PFSK-1 (cell line): ENCODE data around the gene SCYGR4.

Experiments used
- FOXP2 ChIP-seq: optimal IDR thresholded peaks from 2 replicates; pipeline ENCODE3; 2011; ENCODE audit warnings: borderline replicate concordance, control low read depth, inconsistent platforms; ENCODE audit not compliant: insufficient read depth; ENCODE audit errors: extremely low read length, extremely low read depth
- POLR2AphosphoS5 ChIP-seq: IDR thresholded peaks from 2 replicates; pipeline ENCODE4 v1.6.1; 2012; ENCODE audit warnings: low read depth, mild to moderate bottlenecking, control low read depth, low read length, moderate library complexity
- SIN3A ChIP-seq: IDR thresholded peaks from 2 replicates; pipeline ENCODE4 v1.6.1; 2012; ENCODE audit warnings: mild to moderate bottlenecking, low read length, moderate library complexity, borderline replicate concordance; ENCODE audit not compliant: insufficient read depth
- TAF1 ChIP-seq: IDR thresholded peaks from 2 replicates; pipeline ENCODE4 v1.6.1; 2012; ENCODE audit warnings: low read length, control low read depth, borderline replicate concordance; ENCODE audit not compliant: insufficient read depth
- TF ChIP-seq, protein P1 (sequence below), 2 experiments: IDR thresholded peaks; 2 replicates each; pipeline versions ENCODE4 v1.6.1 to v1.8.0; 2011 to 2012; ENCODE audit warnings: low read depth in 2 of 2, low read length in 2 of 2, control low read depth in 1 of 2, inconsistent platforms in 1 of 2, mild to moderate bottlenecking in 1 of 2, moderate library complexity in 1 of 2; ENCODE audit not compliant: insufficient read depth in 1 of 2

SCYGR4 gene

DNA sequence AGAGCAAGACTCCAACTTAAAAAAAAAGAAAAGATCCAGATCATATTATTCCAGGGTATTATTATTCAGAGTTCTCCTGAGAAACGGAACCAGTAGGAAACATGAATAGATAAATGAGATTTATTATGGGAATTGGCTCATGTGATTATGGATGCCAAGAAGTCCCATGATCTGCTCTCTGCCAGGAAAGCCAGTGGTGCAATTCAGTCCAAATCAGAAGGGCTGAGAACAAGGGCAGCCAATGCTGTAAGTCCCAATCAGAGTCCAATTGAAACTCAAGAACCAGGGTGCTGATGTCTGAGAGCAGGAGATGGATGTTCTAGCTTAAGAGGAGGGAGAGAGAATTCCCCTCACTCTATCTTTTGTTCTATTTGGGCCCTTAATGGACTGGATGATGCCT, 10.8 kb upstream of the SCYGR4 start:
- no peak for TF ChIP-seq FOXP2
- TF ChIP-seq TAF1 = no peak
- TF ChIP-seq POLR2AphosphoS5 = no peak
- TF ChIP-seq, protein P1, sequence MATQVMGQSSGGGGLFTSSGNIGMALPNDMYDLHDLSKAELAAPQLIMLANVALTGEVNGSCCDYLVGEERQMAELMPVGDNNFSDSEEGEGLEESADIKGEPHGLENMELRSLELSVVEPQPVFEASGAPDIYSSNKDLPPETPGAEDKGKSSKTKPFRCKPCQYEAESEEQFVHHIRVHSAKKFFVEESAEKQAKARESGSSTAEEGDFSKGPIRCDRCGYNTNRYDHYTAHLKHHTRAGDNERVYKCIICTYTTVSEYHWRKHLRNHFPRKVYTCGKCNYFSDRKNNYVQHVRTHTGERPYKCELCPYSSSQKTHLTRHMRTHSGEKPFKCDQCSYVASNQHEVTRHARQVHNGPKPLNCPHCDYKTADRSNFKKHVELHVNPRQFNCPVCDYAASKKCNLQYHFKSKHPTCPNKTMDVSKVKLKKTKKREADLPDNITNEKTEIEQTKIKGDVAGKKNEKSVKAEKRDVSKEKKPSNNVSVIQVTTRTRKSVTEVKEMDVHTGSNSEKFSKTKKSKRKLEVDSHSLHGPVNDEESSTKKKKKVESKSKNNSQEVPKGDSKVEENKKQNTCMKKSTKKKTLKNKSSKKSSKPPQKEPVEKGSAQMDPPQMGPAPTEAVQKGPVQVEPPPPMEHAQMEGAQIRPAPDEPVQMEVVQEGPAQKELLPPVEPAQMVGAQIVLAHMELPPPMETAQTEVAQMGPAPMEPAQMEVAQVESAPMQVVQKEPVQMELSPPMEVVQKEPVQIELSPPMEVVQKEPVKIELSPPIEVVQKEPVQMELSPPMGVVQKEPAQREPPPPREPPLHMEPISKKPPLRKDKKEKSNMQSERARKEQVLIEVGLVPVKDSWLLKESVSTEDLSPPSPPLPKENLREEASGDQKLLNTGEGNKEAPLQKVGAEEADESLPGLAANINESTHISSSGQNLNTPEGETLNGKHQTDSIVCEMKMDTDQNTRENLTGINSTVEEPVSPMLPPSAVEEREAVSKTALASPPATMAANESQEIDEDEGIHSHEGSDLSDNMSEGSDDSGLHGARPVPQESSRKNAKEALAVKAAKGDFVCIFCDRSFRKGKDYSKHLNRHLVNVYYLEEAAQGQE (IDR thresholded peaks at IDR 0.05; ENCODE audit: insufficient read depth in 1 of 2, low read depth in 2 of 2, low read length in 2 of 2) = no peak
- no peak for TF ChIP-seq SIN3A

DNA sequence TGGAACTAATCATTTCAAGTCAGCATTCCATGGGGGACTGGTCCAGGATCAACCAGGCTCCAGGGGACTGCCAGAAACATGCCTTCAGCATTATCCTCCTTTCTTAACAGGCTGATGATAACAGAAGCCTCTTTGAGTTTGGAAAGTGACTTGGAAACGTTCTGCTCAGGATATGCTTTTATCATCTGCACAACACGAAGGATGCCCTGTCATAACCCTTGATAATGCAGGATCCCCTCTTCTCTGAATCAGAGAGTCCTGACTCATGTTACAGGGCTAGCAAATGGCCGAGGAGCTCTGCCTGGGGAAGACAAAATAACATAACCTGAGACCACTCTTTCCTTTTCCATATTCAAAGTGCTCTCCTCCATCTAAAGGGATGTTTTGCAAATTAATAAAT, 9.4 kb upstream of the SCYGR4 start:
- TF ChIP-seq FOXP2 = no peak
- TF ChIP-seq SIN3A = no peak
- TF ChIP-seq, protein P1 (IDR thresholded peaks at IDR 0.05; ENCODE audit: insufficient read depth in 1 of 2, low read depth in 2 of 2, low read length in 2 of 2) = no peak
- no peak for TF ChIP-seq TAF1
- TF ChIP-seq POLR2AphosphoS5 = no peak

- TF ChIP-seq, protein P1 (IDR thresholded peaks at IDR 0.05; ENCODE audit: insufficient read depth in 1 of 2, low read depth in 2 of 2, low read length in 2 of 2) = no peak
- no peak for TF ChIP-seq POLR2AphosphoS5
- no peak for TF ChIP-seq TAF1
- no peak for TF ChIP-seq FOXP2
Observed at GRCh38 chr2:227608561-227609338, 8.5 kb upstream of the SCYGR4 start.

DNA sequence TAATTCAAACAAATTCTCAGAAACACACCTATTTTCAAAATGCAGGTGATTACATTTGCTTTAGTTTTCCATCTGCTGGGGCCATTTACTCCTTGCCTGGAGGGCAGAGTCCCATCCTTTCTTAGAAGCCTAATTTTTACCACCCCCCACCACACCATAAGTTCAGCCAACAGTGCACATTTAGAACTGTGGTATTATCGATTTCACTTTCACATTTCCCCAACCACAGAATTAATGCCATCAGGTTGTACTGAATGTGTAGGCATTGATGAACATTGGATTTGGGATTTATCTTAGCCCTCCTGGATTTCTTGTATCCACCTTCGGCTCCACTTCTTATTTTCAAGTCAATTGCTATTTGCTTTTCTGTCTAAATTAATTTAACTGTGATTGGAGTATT, 7.2 kb upstream of the SCYGR4 start:
- TF ChIP-seq FOXP2 (no peak), TAF1 (no peak), POLR2AphosphoS5 (no peak), SIN3A (no peak)
- TF ChIP-seq, protein P1 (IDR thresholded peaks at IDR 0.05; ENCODE audit: insufficient read depth in 1 of 2, low read depth in 2 of 2, low read length in 2 of 2) = no peak
